Activated CD8-positive, alpha-beta memory T cell treated with anti-CD3 and anti-CD28 coated beads, Interleukin-2, amount 50 U/mL, for 48 hours (primary cell): ENCODE measurements around the gene ARMC3.
A peak's percentile ranks its signal among the peaks of the same experiment; 100 is the strongest.
"Not testable (repeated sequence)": the region's sequence is repeated elsewhere in the genome, so short reads cannot be mapped to it uniquely, and the experiment has no call there.

Experiments used
- DNase-seq: peaks from one replicate; pipeline ENCODE4 v3.0.0-alpha.2; 2020

The ARMC3 gene

GRCh38 chr10:23051855-23052331 is 124.0 kb downstream of the ARMC3 start:
- no peak for DNase-seq

- no peak for DNase-seq
Measured at GRCh38 chr10:23053036-23053435, 125.2 kb downstream of the ARMC3 start.

- DNase-seq: no peak
Measured at GRCh38 chr10:23055424-23056185, 127.8 kb downstream of the ARMC3 start.

- no peak for DNase-seq
Measured at GRCh38 chr10:23056186-23056579, 128.3 kb downstream of the ARMC3 start.

- no peak for DNase-seq
Measured at GRCh38 chr10:23058366-23058765, 130.5 kb downstream of the ARMC3 start.

GRCh38 chr10:23060918-23061317 is 133.1 kb downstream of the ARMC3 start:
- DNase-seq: no peak

- DNase-seq: no peak
Measured at GRCh38 chr10:23063045-23063972, 135.5 kb downstream of the ARMC3 start.

GRCh38 chr10:23063973-23064812 is 136.3 kb downstream of the ARMC3 start:
- DNase-seq: no peak

DNA sequence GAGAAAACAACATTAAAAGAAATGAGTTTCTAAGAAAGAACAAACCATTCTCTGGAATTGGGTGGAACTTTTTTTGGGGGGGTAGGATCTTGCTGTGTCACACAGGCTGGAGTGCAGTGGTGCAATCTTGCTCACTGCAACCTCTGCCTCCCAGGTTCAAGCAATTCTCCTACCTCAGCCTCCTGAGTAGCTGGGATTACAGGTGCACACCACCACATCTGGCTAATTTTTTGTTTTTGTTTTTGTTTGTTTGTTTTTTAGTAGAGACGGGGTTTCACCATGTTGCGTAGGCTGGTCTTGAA is 136.9 kb downstream of the ARMC3 start:
- DNase-seq: not testable (repeated sequence)

- no peak for DNase-seq
Measured at GRCh38 chr10:23065181-23065948, 137.5 kb downstream of the ARMC3 start.

DNA sequence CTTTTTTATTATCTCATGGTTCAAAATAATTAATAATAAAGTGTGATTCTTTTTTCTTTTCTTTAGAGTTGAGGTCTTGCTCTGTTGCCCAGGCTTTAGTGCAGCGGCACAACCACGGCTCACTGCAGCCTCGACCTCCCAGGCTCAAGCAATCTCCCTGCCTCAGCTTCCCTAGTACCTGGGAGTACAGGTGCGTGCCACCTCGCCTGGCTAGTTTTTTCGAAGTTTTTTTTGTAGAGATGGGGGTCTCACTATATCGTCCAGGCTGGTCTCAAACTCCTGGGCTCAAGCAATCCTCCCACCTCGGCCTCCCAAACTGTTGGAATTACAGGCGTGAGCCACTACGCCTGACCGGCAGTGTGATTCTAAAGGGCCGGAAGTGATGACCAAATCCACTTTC is 139.5 kb downstream of the ARMC3 start:
- DNase-seq: no peak

- peak; percentile 87 for DNase-seq
Measured at GRCh38 chr10:23067939-23068775, 140.3 kb downstream of the ARMC3 start.

DNA sequence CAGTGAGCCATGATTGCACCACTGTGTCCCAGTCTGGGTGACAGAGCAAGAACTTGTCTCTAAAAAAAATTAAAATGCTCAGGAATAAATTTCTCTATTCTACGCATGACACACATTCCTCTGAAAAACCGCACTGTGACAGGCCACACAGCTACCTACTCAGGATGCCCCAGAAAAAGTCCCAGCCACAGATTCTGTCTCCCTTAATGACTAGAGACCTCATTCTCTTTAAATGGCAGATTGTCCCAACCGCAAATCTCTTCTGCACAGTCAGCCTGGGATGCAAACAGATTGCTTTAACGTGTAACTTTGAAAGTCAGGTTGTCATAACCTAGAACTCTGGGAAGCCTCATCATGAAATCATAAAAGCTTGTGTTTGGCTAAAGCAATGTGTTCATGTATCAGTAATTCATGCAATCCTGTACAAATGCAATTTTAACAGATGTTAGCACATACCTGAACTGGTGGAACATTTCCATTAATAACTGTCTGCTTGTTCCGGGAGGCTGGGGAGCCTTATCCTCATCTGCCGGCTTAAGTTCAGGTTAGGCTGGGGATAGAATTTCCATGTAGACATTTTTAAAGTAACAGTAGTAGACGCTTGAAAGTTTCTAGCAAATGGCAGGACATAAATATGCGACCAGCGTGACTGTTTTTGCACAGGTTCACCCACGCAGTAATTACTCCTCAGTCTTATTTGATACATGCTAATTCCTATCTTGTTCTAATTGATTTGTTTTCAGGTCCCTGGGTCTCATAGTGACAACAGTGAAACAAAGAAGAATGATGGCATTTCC is 141.4 kb downstream of the ARMC3 start:
- DNase-seq: no peak

DNA sequence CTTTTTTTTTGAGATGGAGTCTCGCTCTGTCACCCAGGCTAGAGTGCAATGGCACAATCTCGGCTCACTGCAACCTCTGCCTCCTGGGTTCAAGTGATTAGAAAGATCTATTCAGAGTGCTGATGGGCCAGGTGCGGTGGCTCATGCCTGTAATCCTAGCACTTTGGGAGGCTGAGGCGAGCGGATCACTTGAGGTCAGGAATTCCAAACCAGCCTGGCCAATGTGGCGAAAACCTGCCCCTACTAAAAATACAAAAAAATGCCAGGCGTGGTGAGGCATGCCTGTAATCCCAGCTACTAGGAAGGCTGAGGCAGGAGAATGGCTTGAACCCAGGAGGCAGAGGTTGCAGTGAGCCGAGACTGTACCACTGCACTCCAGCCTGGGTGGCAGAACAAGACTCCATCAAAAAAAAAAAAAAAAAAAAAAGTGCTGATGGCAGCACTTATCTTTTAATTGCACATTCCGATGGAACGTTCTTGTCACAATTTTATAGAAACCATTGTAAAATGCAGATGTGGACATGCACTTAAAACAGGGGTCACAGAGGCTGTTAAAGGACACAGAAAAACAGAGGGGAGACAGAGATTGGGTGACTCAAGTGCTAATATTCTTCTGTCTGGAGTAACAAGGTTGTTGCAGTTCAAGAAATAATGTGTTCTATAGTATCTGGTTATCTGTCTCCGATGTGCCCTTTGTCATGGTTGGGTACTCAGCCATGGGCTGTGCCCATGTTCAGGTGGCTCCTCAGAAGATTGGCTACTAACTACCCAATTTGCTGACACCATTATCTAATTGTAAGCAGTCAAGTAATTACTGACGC is 142.4 kb downstream of the ARMC3 start:
- not testable (repeated sequence) for DNase-seq

DNA sequence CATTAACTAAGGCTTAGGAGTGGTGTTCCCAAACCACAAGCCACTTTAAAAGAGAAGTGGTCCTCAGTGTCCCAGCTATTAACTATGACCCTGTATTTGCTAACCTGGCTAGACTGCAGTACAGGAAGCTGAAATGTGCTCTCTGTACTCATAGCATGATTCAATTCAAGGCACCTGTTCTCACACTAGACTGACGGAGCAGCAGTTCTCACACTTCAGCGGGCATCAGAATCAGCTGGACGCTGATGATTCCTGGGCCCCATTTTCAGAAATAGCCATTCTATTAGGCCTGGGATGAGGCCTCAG is 143.0 kb downstream of the ARMC3 start:
- DNase-seq: no peak

GRCh38 chr10:23072593-23072992 is 144.7 kb downstream of the ARMC3 start:
- not testable (repeated sequence) for DNase-seq

DNA sequence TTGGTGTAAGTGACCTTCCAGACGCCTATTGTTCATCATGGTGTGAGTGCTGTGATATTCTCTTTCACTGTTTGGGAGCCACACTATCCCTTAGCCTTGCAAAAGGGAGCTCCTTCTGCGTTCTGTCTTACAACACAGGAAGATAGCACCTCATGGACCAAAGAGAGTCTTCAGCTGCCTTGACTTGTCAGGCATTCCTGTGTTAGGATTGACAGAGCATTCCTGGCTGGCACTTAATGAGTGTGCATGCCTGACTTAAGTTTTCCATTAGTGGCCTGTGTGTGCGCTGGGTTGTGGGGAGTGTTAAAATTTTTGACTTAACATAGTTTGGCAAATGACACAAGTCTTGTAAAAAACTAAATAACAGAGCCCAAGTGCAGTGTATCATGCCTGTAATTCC is 145.7 kb downstream of the ARMC3 start:
- no peak for DNase-seq

DNA sequence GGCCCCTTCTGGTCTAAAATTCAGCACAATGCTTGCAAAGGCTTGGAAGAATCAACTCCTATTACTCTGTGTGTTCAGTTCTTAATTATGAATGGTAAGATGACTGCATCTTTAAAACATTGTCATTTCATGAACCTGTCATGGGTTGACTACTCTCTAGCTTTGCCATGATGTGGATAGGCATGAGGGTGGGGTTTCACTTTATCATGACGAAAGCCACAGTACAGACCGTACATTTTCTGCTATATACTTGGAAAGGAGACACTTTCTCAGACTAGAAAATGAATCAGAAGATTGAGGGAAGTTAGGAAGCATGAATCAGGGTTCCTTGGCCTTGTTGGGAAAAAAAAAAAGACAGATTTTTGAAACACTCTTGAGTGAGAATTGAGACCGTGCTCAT is 147.8 kb downstream of the ARMC3 start:
- no peak for DNase-seq

DNA sequence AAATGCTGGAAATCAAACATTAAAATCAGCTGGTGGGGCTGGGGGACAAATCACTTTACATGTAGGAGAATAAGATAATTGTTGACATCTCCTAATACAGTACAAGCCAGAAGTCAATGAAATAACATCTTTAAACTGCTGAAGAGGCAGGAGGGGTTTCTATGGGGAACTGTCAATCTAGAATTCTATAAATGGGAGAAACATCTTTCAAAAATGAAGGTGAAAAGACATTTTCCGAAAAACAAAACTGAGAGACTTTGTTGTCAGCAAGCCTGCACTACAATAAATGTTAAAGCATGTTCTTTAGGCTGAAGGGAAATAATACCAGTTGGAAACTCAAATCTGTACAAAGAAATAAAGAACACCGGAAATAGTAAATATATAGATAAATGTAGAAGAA is 150.3 kb downstream of the ARMC3 start:
- no peak for DNase-seq

DNA sequence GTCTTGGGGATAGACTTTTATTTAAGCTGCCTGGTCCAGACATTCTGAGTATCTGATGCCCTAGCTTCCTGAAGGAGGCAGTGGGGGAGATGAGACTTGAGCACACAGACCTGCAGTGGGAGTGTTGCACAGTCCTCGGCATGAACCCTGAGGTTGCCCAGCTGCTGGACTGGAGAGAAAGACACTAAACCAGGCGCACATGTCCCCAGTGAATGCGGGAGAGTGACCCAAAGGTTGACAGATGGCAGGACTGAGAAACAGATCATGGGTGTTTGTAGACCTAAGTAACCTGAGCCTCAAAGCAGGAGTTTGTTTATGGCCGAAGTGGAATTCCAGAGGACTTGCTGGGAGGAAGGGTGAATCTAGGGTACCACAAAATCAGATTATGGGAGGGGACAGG is 151.8 kb downstream of the ARMC3 start:
- DNase-seq: no peak
